GM23338 (cell line): ENCODE data around the gene GDPD5. TPM values are rescaled to one million over a fixed set of nuclear protein-coding genes. Genes with fewer than 3 reads are reported as not detected.

Experiments
- ATAC-seq: fragments of 200-7000 bp; cut with Tn5 transposase; 3 replicates; pipeline ENCODE4 v1.9.1; 2020
- DNase-seq: peaks from one replicate; pipeline ENCODE4 v3.0.0-alpha.2; 2015; ENCODE audit warnings: low spot score
- H2AFZ ChIP-seq: fragments of 200-600 bp; sonication (generic); 2 replicates; pipeline ENCODE4 v1.8.0; 2016; ENCODE audit warnings: antibody characterized with exemption, mild to moderate bottlenecking, moderate library complexity
- H3F3A ChIP-seq: fragments of 200-600 bp; sonication (generic); replicated peaks from 2 replicates; pipeline ENCODE4 v1.8.0; 2017; ENCODE audit warnings: antibody characterized with exemption, mixed run types, low read depth
- H3K27ac ChIP-seq: fragments of 200-600 bp; sonication (generic); 2 replicates; pipeline ENCODE4 v1.6.1; 2016; ENCODE audit warnings: low read depth
- H3K27me3 ChIP-seq: fragments of 200-600 bp; sonication (generic); 2 replicates; pipeline ENCODE4 v1.8.0; 2016; ENCODE audit warnings: mild to moderate bottlenecking, mixed run types, moderate library complexity; ENCODE audit not compliant: insufficient read depth
- H3K36me3 ChIP-seq: fragments of 200-600 bp; sonication (generic); 2 replicates; pipeline ENCODE4 v1.8.0; 2016; ENCODE audit warnings: mild to moderate bottlenecking; ENCODE audit not compliant: insufficient read depth
- H3K4me1 ChIP-seq: fragments of 200-600 bp; sonication (generic); 2 replicates; pipeline ENCODE4 v1.8.0; 2016; ENCODE audit warnings: mild to moderate bottlenecking, moderate library complexity; ENCODE audit not compliant: insufficient read depth
- H3K4me2 ChIP-seq: fragments of 200-600 bp; sonication (generic); 2 replicates; pipeline ENCODE4 v1.7.1; 2017; ENCODE audit warnings: mixed run types
- H3K4me3 ChIP-seq: fragments of 200-600 bp; sonication (generic); 2 replicates; pipeline ENCODE4 v1.6.1; 2016; ENCODE audit warnings: mixed run types
- H3K79me2 ChIP-seq: fragments of 200-600 bp; sonication (generic); replicated peaks from 2 replicates; pipeline ENCODE4 v1.8.0; 2017; ENCODE audit warnings: mild to moderate bottlenecking; ENCODE audit not compliant: insufficient read depth
- H3K9me2 ChIP-seq: fragments of 200-600 bp; sonication (generic); 2 replicates; pipeline ENCODE4 v1.8.0; 2017; ENCODE audit not compliant: insufficient read depth
- H4K20me1 ChIP-seq: fragments of 200-600 bp; sonication (generic); replicated peaks from 2 replicates; pipeline ENCODE4 v1.8.0; 2017; ENCODE audit warnings: mild to moderate bottlenecking; ENCODE audit not compliant: insufficient read depth
- H3K27ac Mint-ChIP-seq: 2 replicates; pipeline ENCODE4 v1.8.0; 2020; ENCODE audit warnings: inconsistent platforms, mild to moderate bottlenecking, moderate library complexity, mixed read lengths
- H3K27me3 Mint-ChIP-seq: 3 replicates; pipeline ENCODE4 v1.8.0; 2022; ENCODE audit warnings: low read depth, mild to moderate bottlenecking, moderate library complexity, mixed read lengths, inconsistent platforms; ENCODE audit not compliant: insufficient read depth, poor library complexity
- H3K36me3 Mint-ChIP-seq: 3 replicates; pipeline ENCODE4 v1.8.0; 2021; ENCODE audit warnings: low read depth, mild to moderate bottlenecking, inconsistent platforms, moderate library complexity, mixed read lengths
- H3K4me1 Mint-ChIP-seq: 3 replicates; pipeline ENCODE4 v1.8.0; 2020; ENCODE audit warnings: mild to moderate bottlenecking, inconsistent platforms, mixed read lengths
- H3K4me3 Mint-ChIP-seq: 3 replicates; pipeline ENCODE4 v1.8.0; 2021; ENCODE audit warnings: moderate library complexity, mild to moderate bottlenecking, inconsistent platforms, mixed read lengths
- H3K9me3 Mint-ChIP-seq: 3 replicates; pipeline ENCODE4 v1.8.0; 2020; ENCODE audit warnings: moderate library complexity, mild to moderate bottlenecking, inconsistent platforms, mixed read lengths
- CREB1 ChIP-seq: fragments of 250-450 bp; sonication (Bioruptor Pico); IDR thresholded peaks from 2 replicates; pipeline ENCODE4 v1.5.0; 2020; ENCODE audit warnings: low read depth, mild to moderate bottlenecking, moderate library complexity
- EZH2 ChIP-seq: fragments of 200-600 bp; sonication (generic); IDR thresholded peaks from one replicate; pipeline ENCODE4 v1.8.0; 2017; ENCODE audit warnings: antibody characterized with exemption, mild to moderate bottlenecking, low read depth; ENCODE audit not compliant: unreplicated experiment
- EZH2phosphoT487 ChIP-seq: fragments of 200-600 bp; sonication (generic); IDR thresholded peaks from one replicate; pipeline ENCODE4 v1.8.1; 2018; ENCODE audit warnings: antibody characterized with exemption; ENCODE audit not compliant: unreplicated experiment
- JUNB ChIP-seq: IDR thresholded peaks from one replicate; pipeline ENCODE4 v1.6.1; 2016; ENCODE audit warnings: antibody characterized with exemption; ENCODE audit not compliant: unreplicated experiment
- NANOG ChIP-seq: IDR thresholded peaks from 2 replicates; pipeline ENCODE4 v1.6.1; 2016; ENCODE audit warnings: antibody characterized with exemption, borderline replicate concordance
- POLR2AphosphoS5 ChIP-seq: IDR thresholded peaks from 2 replicates; pipeline ENCODE4 v1.6.1; 2016; ENCODE audit warnings: antibody characterized with exemption, low read depth
- STAT1 ChIP-seq: IDR thresholded peaks from one replicate; pipeline ENCODE4 v1.6.1; 2016; ENCODE audit warnings: antibody characterized with exemption; ENCODE audit not compliant: unreplicated experiment
- ZNF114 ChIP-seq: fragments of 250-450 bp; sonication (Bioruptor Pico); IDR thresholded peaks from 2 replicates; pipeline ENCODE4 v1.5.0; 2020; ENCODE audit warnings: mild to moderate bottlenecking, moderate library complexity
- ZNF331 ChIP-seq: fragments of 250-450 bp; sonication (Bioruptor Pico); IDR thresholded peaks from 2 replicates; pipeline ENCODE4 v1.5.0; 2020; ENCODE audit warnings: low read depth, mild to moderate bottlenecking, moderate library complexity
- polyA plus RNA-seq: library from polyadenylated mRNA; unstranded; fragments of >200 nt; fragmentation: Nextera tagmentation; extraction: Ambion mirVana; gene quantifications from 2 replicates; pipeline ENCODE4 v1.2.1, GENCODE V29; 2016
- total RNA-seq: library from RNA; depleted of rRNA; stranded (reverse); fragments of >200 nt; shearing (Covaris generic); gene quantifications from 2 replicates; pipeline ENCODE4 v1.2.3, GENCODE V29; 2014
- TF ChIP-seq, protein P1 (sequence below): IDR thresholded peaks from one replicate; pipeline ENCODE4 v1.6.1; 2018; ENCODE audit warnings: antibody characterized with exemption; ENCODE audit not compliant: unreplicated experiment
- TF ChIP-seq, protein P2 (sequence below): fragments of 250-450 bp; sonication (Bioruptor Pico); IDR thresholded peaks from 2 replicates; pipeline ENCODE4 v1.5.0; 2020; ENCODE audit warnings: mild to moderate bottlenecking, moderate library complexity
- TF ChIP-seq, protein P3 (sequence below): IDR thresholded peaks from 2 replicates; pipeline ENCODE4 v1.6.1; 2016; ENCODE audit warnings: antibody characterized with exemption
- TF ChIP-seq, protein P4 (sequence below), 2 experiments: fragments of 200-600 bp in 1 of 2; sonication (generic) in 1 of 2; conservative IDR thresholded peaks; 2 replicates each; pipeline versions ENCODE4 v1.5.1 to v1.6.1; 2016 to 2017; ENCODE audit warnings: antibody characterized with exemption in 2 of 2, low read depth in 2 of 2, mild to moderate bottlenecking in 2 of 2, moderate library complexity in 1 of 2

GDPD5 gene
- total and polyA plus RNA-seq, 2 experiments from 2014 or later, result 1.6 to 4.9 TPM

DNA sequence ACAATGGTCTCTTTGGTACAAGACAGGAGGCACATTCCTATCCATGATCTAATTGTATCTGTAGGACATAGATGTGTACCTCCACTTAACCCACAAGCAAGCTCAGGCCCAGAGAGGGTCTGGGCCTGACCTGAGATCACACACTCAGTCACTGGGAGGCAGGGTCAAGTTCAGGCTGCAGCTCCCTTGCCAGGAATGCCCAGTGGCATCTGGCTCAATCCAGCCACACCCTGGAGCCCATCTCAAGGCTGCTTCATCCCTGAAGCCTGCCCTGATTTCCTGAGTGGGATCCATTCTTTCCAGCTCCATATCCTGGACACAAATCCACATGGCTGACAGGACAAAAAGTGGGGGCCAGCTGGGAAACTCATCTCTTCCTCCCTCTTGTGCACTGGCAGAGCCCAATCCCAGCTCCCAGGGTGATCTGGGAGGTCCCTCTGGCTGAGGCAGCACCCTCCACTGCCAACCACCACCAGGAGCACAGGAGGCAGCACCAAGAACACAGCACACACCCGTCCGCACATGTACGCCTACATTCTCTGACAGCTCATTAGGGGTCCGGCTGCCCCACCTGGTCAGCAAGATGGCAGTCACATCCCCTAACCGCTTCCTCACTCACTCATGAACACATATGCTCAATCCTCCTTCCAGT is 53.5 kb downstream of the GDPD5 start:
- Histone ChIP-seq H3F3A (no peaks in the 10 kb centered on the region), H2AFZ (no peak overlapping the region), H3K9me2 (no peaks in the 10 kb centered on the region), H3K27ac (no peak overlapping the region), H3K27me3 (no peaks in the 10 kb centered on the region), H3K79me2 (no peaks in the 10 kb centered on the region), H3K4me2 (no peak overlapping the region), H4K20me1 (no peaks in the 10 kb centered on the region), H3K36me3 (no peaks in the 10 kb centered on the region), H3K4me1 (peaks cover 5% of the 10 kb centered on the region; the same call in 1 of the 2 replicates), H3K4me3 (no peak overlapping the region)
- no peak overlapping the region for H3K4me3 Mint-ChIP-seq
- H3K36me3 Mint-ChIP-seq, result no peaks in the 10 kb centered on the region; the same call in 2 of the 3 replicates
- H3K27ac Mint-ChIP-seq, result no peak overlapping the region
- H3K9me3 Mint-ChIP-seq, result no peaks in the 10 kb centered on the region
- TF ChIP-seq EZH2phosphoT487, result no peak
- TF ChIP-seq STAT1, result no peak
- TF ChIP-seq, protein P1, sequence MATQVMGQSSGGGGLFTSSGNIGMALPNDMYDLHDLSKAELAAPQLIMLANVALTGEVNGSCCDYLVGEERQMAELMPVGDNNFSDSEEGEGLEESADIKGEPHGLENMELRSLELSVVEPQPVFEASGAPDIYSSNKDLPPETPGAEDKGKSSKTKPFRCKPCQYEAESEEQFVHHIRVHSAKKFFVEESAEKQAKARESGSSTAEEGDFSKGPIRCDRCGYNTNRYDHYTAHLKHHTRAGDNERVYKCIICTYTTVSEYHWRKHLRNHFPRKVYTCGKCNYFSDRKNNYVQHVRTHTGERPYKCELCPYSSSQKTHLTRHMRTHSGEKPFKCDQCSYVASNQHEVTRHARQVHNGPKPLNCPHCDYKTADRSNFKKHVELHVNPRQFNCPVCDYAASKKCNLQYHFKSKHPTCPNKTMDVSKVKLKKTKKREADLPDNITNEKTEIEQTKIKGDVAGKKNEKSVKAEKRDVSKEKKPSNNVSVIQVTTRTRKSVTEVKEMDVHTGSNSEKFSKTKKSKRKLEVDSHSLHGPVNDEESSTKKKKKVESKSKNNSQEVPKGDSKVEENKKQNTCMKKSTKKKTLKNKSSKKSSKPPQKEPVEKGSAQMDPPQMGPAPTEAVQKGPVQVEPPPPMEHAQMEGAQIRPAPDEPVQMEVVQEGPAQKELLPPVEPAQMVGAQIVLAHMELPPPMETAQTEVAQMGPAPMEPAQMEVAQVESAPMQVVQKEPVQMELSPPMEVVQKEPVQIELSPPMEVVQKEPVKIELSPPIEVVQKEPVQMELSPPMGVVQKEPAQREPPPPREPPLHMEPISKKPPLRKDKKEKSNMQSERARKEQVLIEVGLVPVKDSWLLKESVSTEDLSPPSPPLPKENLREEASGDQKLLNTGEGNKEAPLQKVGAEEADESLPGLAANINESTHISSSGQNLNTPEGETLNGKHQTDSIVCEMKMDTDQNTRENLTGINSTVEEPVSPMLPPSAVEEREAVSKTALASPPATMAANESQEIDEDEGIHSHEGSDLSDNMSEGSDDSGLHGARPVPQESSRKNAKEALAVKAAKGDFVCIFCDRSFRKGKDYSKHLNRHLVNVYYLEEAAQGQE, result no peak
- no peak for TF ChIP-seq NANOG
- no peak for TF ChIP-seq ZNF114 (CRISPR knock-in tag)
- TF ChIP-seq CREB1 (CRISPR knock-in tag), result no peak
- no peak for TF ChIP-seq POLR2AphosphoS5
- TF ChIP-seq, protein P2, sequence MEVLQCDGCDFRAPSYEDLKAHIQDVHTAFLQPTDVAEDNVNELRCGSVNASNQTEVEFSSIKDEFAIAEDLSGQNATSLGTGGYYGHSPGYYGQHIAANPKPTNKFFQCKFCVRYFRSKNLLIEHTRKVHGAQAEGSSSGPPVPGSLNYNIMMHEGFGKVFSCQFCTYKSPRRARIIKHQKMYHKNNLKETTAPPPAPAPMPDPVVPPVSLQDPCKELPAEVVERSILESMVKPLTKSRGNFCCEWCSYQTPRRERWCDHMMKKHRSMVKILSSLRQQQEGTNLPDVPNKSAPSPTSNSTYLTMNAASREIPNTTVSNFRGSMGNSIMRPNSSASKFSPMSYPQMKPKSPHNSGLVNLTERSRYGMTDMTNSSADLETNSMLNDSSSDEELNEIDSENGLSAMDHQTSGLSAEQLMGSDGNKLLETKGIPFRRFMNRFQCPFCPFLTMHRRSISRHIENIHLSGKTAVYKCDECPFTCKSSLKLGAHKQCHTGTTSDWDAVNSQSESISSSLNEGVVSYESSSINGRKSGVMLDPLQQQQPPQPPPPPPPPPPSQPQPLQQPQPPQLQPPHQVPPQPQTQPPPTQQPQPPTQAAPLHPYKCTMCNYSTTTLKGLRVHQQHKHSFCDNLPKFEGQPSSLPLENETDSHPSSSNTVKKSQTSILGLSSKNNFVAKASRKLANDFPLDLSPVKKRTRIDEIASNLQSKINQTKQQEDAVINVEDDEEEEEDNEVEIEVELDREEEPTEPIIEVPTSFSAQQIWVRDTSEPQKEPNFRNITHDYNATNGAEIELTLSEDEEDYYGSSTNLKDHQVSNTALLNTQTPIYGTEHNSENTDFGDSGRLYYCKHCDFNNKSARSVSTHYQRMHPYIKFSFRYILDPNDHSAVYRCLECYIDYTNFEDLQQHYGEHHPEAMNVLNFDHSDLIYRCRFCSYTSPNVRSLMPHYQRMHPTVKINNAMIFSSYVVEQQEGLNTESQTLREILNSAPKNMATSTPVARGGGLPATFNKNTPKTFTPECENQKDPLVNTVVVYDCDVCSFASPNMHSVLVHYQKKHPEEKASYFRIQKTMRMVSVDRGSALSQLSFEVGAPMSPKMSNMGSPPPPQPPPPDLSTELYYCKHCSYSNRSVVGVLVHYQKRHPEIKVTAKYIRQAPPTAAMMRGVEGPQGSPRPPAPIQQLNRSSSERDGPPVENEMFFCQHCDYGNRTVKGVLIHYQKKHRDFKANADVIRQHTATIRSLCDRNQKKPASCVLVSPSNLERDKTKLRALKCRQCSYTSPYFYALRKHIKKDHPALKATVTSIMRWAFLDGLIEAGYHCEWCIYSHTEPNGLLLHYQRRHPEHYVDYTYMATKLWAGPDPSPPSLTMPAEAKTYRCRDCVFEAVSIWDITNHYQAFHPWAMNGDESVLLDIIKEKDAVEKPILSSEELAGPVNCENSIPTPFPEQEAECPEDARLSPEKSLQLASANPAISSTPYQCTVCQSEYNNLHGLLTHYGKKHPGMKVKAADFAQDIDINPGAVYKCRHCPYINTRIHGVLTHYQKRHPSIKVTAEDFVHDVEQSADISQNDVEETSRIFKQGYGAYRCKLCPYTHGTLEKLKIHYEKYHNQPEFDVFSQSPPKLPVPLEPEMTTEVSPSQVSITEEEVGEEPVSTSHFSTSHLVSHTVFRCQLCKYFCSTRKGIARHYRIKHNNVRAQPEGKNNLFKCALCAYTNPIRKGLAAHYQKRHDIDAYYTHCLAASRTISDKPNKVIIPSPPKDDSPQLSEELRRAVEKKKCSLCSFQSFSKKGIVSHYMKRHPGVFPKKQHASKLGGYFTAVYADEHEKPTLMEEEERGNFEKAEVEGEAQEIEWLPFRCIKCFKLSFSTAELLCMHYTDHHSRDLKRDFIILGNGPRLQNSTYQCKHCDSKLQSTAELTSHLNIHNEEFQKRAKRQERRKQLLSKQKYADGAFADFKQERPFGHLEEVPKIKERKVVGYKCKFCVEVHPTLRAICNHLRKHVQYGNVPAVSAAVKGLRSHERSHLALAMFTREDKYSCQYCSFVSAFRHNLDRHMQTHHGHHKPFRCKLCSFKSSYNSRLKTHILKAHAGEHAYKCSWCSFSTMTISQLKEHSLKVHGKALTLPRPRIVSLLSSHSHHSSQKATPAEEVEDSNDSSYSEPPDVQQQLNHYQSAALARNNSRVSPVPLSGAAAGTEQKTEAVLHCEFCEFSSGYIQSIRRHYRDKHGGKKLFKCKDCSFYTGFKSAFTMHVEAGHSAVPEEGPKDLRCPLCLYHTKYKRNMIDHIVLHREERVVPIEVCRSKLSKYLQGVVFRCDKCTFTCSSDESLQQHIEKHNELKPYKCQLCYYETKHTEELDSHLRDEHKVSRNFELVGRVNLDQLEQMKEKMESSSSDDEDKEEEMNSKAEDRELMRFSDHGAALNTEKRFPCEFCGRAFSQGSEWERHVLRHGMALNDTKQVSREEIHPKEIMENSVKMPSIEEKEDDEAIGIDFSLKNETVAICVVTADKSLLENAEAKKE (CRISPR knock-in tag), result no peak
- no peak for TF ChIP-seq JUNB
- TF ChIP-seq EZH2, result no peak
- TF ChIP-seq, protein P3, sequence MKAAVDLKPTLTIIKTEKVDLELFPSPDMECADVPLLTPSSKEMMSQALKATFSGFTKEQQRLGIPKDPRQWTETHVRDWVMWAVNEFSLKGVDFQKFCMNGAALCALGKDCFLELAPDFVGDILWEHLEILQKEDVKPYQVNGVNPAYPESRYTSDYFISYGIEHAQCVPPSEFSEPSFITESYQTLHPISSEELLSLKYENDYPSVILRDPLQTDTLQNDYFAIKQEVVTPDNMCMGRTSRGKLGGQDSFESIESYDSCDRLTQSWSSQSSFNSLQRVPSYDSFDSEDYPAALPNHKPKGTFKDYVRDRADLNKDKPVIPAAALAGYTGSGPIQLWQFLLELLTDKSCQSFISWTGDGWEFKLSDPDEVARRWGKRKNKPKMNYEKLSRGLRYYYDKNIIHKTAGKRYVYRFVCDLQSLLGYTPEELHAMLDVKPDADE, result no peak
- TF ChIP-seq ZNF331 (CRISPR knock-in tag), result no peak
- TF ChIP-seq, protein P4, sequence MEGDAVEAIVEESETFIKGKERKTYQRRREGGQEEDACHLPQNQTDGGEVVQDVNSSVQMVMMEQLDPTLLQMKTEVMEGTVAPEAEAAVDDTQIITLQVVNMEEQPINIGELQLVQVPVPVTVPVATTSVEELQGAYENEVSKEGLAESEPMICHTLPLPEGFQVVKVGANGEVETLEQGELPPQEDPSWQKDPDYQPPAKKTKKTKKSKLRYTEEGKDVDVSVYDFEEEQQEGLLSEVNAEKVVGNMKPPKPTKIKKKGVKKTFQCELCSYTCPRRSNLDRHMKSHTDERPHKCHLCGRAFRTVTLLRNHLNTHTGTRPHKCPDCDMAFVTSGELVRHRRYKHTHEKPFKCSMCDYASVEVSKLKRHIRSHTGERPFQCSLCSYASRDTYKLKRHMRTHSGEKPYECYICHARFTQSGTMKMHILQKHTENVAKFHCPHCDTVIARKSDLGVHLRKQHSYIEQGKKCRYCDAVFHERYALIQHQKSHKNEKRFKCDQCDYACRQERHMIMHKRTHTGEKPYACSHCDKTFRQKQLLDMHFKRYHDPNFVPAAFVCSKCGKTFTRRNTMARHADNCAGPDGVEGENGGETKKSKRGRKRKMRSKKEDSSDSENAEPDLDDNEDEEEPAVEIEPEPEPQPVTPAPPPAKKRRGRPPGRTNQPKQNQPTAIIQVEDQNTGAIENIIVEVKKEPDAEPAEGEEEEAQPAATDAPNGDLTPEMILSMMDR (conservative IDR thresholded peaks at IDR 0.05; ENCODE audit: low read depth in 2 of 2), result no peak
- DNase-seq, result no peak
- H3K27me3 Mint-ChIP-seq, result peaks cover 11% of the 10 kb centered on the region
- peaks cover 30% of the 10 kb centered on the region for H3K4me1 Mint-ChIP-seq
- no peak for ATAC-seq
